DND-41 (cell line): ENCODE measurements around the gene ARRB1.

Experiments
- ATAC-seq: fragments of 200-7000 bp; cut with Tn5 transposase; 3 replicates; pipeline ENCODE4 v1.9.1; 2021; ENCODE audit warnings: low read depth; ENCODE audit not compliant: insufficient read depth
- DNase-seq: peaks from one replicate; pipeline ENCODE4 v3.0.0-alpha.2; 2020
- H2AFZ ChIP-seq: 2 replicates; pipeline ENCODE4 v1.6.0; 2012; ENCODE audit warnings: low read depth, low read length
- H3K27ac ChIP-seq: 2 replicates; pipeline ENCODE4 v1.5.1; 2012; ENCODE audit warnings: low read length, inconsistent platforms
- H3K27me3 ChIP-seq: fragments of 200-600 bp; sonication (generic); 2 replicates; pipeline ENCODE4 v1.6.0; 2012; ENCODE audit warnings: low read length, mild to moderate bottlenecking, inconsistent platforms; ENCODE audit not compliant: insufficient read depth, poor library complexity
- H3K36me3 ChIP-seq: 2 replicates; pipeline ENCODE4 v1.5.1; 2012; ENCODE audit warnings: low read length, inconsistent platforms; ENCODE audit not compliant: insufficient read depth
- H3K4me1 ChIP-seq: 2 replicates; pipeline ENCODE4 v1.5.1; 2012; ENCODE audit warnings: mild to moderate bottlenecking, low read length; ENCODE audit not compliant: insufficient read depth
- H3K4me2 ChIP-seq: 2 replicates; pipeline ENCODE4 v1.6.0; 2012; ENCODE audit warnings: mild to moderate bottlenecking, moderate library complexity, low read length, inconsistent platforms; ENCODE audit not compliant: insufficient read depth
- H3K4me3 ChIP-seq, 2 experiments: fragments of 200-600 bp in 1 of 2; shearing (Covaris generic) in 1 of 2; 2 replicates each; pipeline ENCODE4 v1.5.1; 2012 to 2016; ENCODE audit warnings: inconsistent platforms in 2 of 2, low read length in 2 of 2, mild to moderate bottlenecking in 2 of 2, low read depth in 1 of 2, moderate library complexity in 1 of 2
- H3K79me2 ChIP-seq: 2 replicates; pipeline ENCODE4 v1.6.0; 2012; ENCODE audit warnings: low read length, inconsistent platforms; ENCODE audit not compliant: insufficient read depth
- H3K9ac ChIP-seq: 2 replicates; pipeline ENCODE4 v1.6.0; 2012; ENCODE audit warnings: low read depth, mild to moderate bottlenecking, inconsistent platforms, low read length, moderate library complexity
- H3K9me3 ChIP-seq: 2 replicates; pipeline ENCODE4 v1.5.1; 2012; ENCODE audit warnings: low read length, moderate library complexity, mild to moderate bottlenecking, inconsistent platforms; ENCODE audit not compliant: insufficient read depth, severe bottlenecking
- H4K20me1 ChIP-seq: 2 replicates; pipeline ENCODE4 v1.6.0; 2012; ENCODE audit warnings: low read length; ENCODE audit not compliant: insufficient read depth
- EZH2 ChIP-seq: IDR thresholded peaks from 3 replicates; pipeline ENCODE4 v1.6.1; 2012; ENCODE audit warnings: borderline replicate concordance, low read depth, mild to moderate bottlenecking, moderate library complexity, low read length, inconsistent platforms; ENCODE audit not compliant: severe bottlenecking
- TF ChIP-seq, protein P1 (sequence below): IDR thresholded peaks from 2 replicates; pipeline ENCODE4 v1.5.1; 2012; ENCODE audit warnings: borderline replicate concordance, low read length, moderate library complexity, mild to moderate bottlenecking; ENCODE audit not compliant: poor library complexity, severe bottlenecking; ENCODE audit errors: extremely low read depth

The ARRB1 gene

DNA sequence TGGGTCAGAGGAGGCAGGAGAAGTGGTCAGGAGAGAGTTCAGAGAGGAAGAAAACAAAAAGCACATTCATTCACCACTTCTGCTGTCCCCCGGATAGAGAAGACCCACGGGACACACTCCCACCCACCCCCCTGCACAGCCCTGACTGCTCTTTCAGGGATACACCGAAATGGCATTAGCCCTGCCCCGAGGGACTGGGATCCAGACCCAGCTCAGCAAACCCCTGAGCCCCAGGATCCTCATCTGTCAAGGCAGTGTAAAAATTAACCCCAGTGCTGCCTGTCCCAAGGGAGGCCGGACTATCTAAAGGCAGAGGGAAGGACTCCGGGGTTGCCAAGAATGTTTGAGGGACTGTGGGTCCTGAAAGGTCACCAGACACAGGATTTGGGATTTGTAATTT is 79.7 kb downstream of the ARRB1 start:
- Histone ChIP-seq H4K20me1 (no peaks in the 10 kb centered on the region), H3K4me1 (peaks cover 20% of the 10 kb centered on the region), H3K4me3 (no peak overlapping the region), H3K79me2 (no peaks in the 10 kb centered on the region), H3K36me3 (peaks cover 17% of the 10 kb centered on the region; the same call in 1 of the 2 replicates), H3K4me2 (no peak overlapping the region), H3K27me3 (no peaks in the 10 kb centered on the region), H3K9ac (no peak overlapping the region), H3K9me3 (no peaks in the 10 kb centered on the region), H3K27ac (no peak overlapping the region), H2AFZ (no peak overlapping the region)
- TF ChIP-seq, protein P1, sequence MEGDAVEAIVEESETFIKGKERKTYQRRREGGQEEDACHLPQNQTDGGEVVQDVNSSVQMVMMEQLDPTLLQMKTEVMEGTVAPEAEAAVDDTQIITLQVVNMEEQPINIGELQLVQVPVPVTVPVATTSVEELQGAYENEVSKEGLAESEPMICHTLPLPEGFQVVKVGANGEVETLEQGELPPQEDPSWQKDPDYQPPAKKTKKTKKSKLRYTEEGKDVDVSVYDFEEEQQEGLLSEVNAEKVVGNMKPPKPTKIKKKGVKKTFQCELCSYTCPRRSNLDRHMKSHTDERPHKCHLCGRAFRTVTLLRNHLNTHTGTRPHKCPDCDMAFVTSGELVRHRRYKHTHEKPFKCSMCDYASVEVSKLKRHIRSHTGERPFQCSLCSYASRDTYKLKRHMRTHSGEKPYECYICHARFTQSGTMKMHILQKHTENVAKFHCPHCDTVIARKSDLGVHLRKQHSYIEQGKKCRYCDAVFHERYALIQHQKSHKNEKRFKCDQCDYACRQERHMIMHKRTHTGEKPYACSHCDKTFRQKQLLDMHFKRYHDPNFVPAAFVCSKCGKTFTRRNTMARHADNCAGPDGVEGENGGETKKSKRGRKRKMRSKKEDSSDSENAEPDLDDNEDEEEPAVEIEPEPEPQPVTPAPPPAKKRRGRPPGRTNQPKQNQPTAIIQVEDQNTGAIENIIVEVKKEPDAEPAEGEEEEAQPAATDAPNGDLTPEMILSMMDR, result no peak
- no peak for TF ChIP-seq EZH2
- ATAC-seq (no peak), DNase-seq (no peak)

GRCh38 chr11:75270896-75271418 is 80.5 kb downstream of the ARRB1 start:
- H3K4me3 ChIP-seq, result no peak overlapping the region
- H3K9me3 ChIP-seq, result no peaks in the 10 kb centered on the region
- no peaks in the 10 kb centered on the region for H3K27me3 ChIP-seq
- no peak overlapping the region for H2AFZ ChIP-seq
- no peak overlapping the region for H3K4me2 ChIP-seq
- no peaks in the 10 kb centered on the region for H3K79me2 ChIP-seq
- DNase-seq, result peak; percentile 23
- H3K27ac ChIP-seq, result no peak overlapping the region
- no peak overlapping the region for H3K9ac ChIP-seq
- no peak for ATAC-seq
- TF ChIP-seq EZH2, result no peak
- TF ChIP-seq, protein P1, result peak; percentile 70
- H3K4me1 ChIP-seq, result peaks cover 13% of the 10 kb centered on the region
- H3K36me3 ChIP-seq, result peaks cover 17% of the 10 kb centered on the region; the same call in 1 of the 2 replicates
- H4K20me1 ChIP-seq, result no peaks in the 10 kb centered on the region

GRCh38 chr11:75269896-75270295 is 81.6 kb downstream of the ARRB1 start:
- Histone ChIP-seq H2AFZ (no peak overlapping the region), H3K4me3 (no peak overlapping the region), H3K9me3 (no peaks in the 10 kb centered on the region), H3K79me2 (no peaks in the 10 kb centered on the region), H3K4me1 (0 out of 2 replicates have a peak, but pooled peaks cover 2% of the 10 kb centered on the region), H4K20me1 (no peaks in the 10 kb centered on the region), H3K4me2 (no peak overlapping the region), H3K9ac (no peak overlapping the region), H3K36me3 (peaks cover 17% of the 10 kb centered on the region; the same call in 1 of the 2 replicates), H3K27ac (no peak overlapping the region), H3K27me3 (no peaks in the 10 kb centered on the region)
- no peak for TF ChIP-seq EZH2
- ATAC-seq (no peak), DNase-seq (no peak)

DNA sequence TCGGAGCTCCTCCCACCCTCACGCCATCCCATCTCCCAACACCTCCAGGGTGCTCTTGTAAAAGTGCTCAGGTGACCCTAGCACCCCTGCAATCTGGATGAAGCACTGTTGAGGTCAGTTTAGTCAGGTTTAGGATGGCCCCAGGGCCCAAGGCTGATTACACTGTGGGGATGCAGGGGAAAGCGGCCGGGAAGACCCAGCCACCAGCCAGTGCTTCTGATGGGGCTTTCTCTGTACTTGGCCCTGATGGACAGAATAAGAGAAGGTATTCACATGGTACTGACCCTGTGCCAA is 82.1 kb downstream of the ARRB1 start:
- H3K27me3 ChIP-seq, result no peaks in the 10 kb centered on the region
- TF ChIP-seq EZH2, result no peak
- TF ChIP-seq, protein P1, result no peak
- H3K4me3 ChIP-seq, result no peak overlapping the region
- peaks cover 17% of the 10 kb centered on the region; the same call in 1 of the 2 replicates for H3K36me3 ChIP-seq
- no peaks in the 10 kb centered on the region for H3K4me1 ChIP-seq
- H3K79me2 ChIP-seq, result no peaks in the 10 kb centered on the region
- no peak overlapping the region for H2AFZ ChIP-seq
- no peak overlapping the region for H3K27ac ChIP-seq
- no peak overlapping the region for H3K9ac ChIP-seq
- no peaks in the 10 kb centered on the region for H4K20me1 ChIP-seq
- H3K9me3 ChIP-seq, result no peaks in the 10 kb centered on the region
- ATAC-seq, result no peak
- no peak overlapping the region for H3K4me2 ChIP-seq
- DNase-seq, result no peak
